Natural killer cell (primary cell): ENCODE measurements around the gene MYBPC2. TPM values are rescaled to one million over a fixed set of nuclear protein-coding genes. Genes with fewer than 3 reads are reported as not detected.

Source experiments
- ATAC-seq, 3 donors: fragments of 150-1000 bp in 2 of 3; fragments of 200-7000 bp in 1 of 3; cut with Tn5 transposase; 1 replicate in 1 of 3; 2 replicates in 2 of 3; pipeline ENCODE4 v1.10.0; 2021; ENCODE audit warnings: mild to moderate bottlenecking in 2 of 3, moderate library complexity in 2 of 3
- DNase-seq, 2 donors: peaks; one replicate each; pipeline versions ENCODE4 v3.0.0 to v3.0.0-alpha.2; 2013 to 2021; ENCODE audit warnings: mixed read lengths in 1 of 2
- H3K27ac ChIP-seq: one replicate; pipeline ENCODE4 v1.5.1; 2013; ENCODE audit warnings: mild to moderate bottlenecking, low read length
- H3K27me3 ChIP-seq: one replicate; pipeline ENCODE4 v1.6.1; 2013; ENCODE audit warnings: low read length; ENCODE audit not compliant: control insufficient read depth, insufficient read depth
- H3K36me3 ChIP-seq: one replicate; pipeline ENCODE4 v1.6.1; 2013; ENCODE audit warnings: low read length; ENCODE audit not compliant: control insufficient read depth, insufficient read depth
- H3K4me1 ChIP-seq: one replicate; pipeline ENCODE4 v1.6.1; 2013; ENCODE audit warnings: low read length; ENCODE audit not compliant: control insufficient read depth, insufficient read depth
- H3K4me3 ChIP-seq: one replicate; pipeline ENCODE4 v1.5.1; 2013; ENCODE audit warnings: low read length
- H3K9me3 ChIP-seq: one replicate; pipeline ENCODE4 v1.6.1; 2013; ENCODE audit warnings: low read length; ENCODE audit not compliant: control insufficient read depth, insufficient read depth
- H3K27ac Mint-ChIP-seq, 2 donors: one replicate each; pipeline ENCODE4 v1.8.0; 2022; ENCODE audit warnings: mild to moderate bottlenecking in 2 of 2, mixed read lengths in 2 of 2, moderate library complexity in 1 of 2
- H3K27me3 Mint-ChIP-seq, 2 donors: one replicate each; pipeline ENCODE4 v1.8.0; 2022; ENCODE audit warnings: low read depth in 2 of 2, mixed read lengths in 2 of 2
- H3K36me3 Mint-ChIP-seq: one replicate; pipeline ENCODE4 v1.8.0; 2022; ENCODE audit warnings: mixed read lengths
- H3K4me1 Mint-ChIP-seq, 2 donors: one replicate each; pipeline ENCODE4 v1.8.0; 2022; ENCODE audit warnings: mixed read lengths in 2 of 2
- H3K4me3 Mint-ChIP-seq: one replicate; pipeline ENCODE4 v1.8.0; 2022; ENCODE audit warnings: mild to moderate bottlenecking, moderate library complexity, mixed read lengths
- H3K9me3 Mint-ChIP-seq, 2 donors: one replicate each; pipeline ENCODE4 v1.8.0; 2022; ENCODE audit warnings: mixed read lengths in 2 of 2
- WGBS: methylation state at CpG from one replicate; pipeline ENCODE4 v1.1.7; 2013; ENCODE audit warnings: missing lambda C conversion rate; ENCODE audit not compliant: insufficient coverage; 5-methylcytosine and 5-hydroxymethylcytosine counted together
- intact Hi-C: fragments of 100-400 bp; cut with micrococcal nuclease; formaldehyde crosslinking; loops from one replicate; pipeline ENCODE4 v1.14.2; 2022
- total RNA-seq, 4 donors: library from RNA; stranded (reverse); fragments of 120-200 nt in 1 of 4; gene quantifications; one replicate each; pipeline versions ENCODE4 v1.2.3 to v1.2.4, GENCODE V29; 2013 to 2022
- TF ChIP-seq, protein P1 (sequence below): fragments of 200-600 bp; IDR thresholded peaks from one replicate; pipeline ENCODE4 v1.8.0; 2022; ENCODE audit warnings: antibody characterized with exemption

Gene MYBPC2
- total RNA-seq, 3 donors from 2014 or later (not counting 1 experiment from before 2014, with no cell fraction given) = 0.09 to 0.15 TPM; not detected in 1

- Mint-ChIP-seq H3K9me3 (no peaks in the 10 kb centered on the region), H3K27me3 (no peaks in the 10 kb centered on the region), H3K4me1 (peaks cover 5 to 34% of the 10 kb centered on the region in 2 donors), H3K36me3 (no peaks in the 10 kb centered on the region), H3K27ac (peak overlapping the region in 1 of 2 donors; percentile 41), H3K4me3 (no peak overlapping the region)
- H3K27me3 ChIP-seq = no peaks in the 10 kb centered on the region
- intact Hi-C loops = no loop called here
- no peak overlapping the region for H3K4me3 ChIP-seq
- DNase-seq (no peak), ATAC-seq (no peak)
- TF ChIP-seq, protein P1, sequence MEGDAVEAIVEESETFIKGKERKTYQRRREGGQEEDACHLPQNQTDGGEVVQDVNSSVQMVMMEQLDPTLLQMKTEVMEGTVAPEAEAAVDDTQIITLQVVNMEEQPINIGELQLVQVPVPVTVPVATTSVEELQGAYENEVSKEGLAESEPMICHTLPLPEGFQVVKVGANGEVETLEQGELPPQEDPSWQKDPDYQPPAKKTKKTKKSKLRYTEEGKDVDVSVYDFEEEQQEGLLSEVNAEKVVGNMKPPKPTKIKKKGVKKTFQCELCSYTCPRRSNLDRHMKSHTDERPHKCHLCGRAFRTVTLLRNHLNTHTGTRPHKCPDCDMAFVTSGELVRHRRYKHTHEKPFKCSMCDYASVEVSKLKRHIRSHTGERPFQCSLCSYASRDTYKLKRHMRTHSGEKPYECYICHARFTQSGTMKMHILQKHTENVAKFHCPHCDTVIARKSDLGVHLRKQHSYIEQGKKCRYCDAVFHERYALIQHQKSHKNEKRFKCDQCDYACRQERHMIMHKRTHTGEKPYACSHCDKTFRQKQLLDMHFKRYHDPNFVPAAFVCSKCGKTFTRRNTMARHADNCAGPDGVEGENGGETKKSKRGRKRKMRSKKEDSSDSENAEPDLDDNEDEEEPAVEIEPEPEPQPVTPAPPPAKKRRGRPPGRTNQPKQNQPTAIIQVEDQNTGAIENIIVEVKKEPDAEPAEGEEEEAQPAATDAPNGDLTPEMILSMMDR = no peak
- WGBS = 79% methylated on average over 26 of the region's 26 CpGs
- H3K9me3 ChIP-seq = no peaks in the 10 kb centered on the region
- H3K36me3 ChIP-seq = no peaks in the 10 kb centered on the region
- H3K4me1 ChIP-seq = peaks cover 12% of the 10 kb centered on the region
- no peak overlapping the region for H3K27ac ChIP-seq
These were observed 58.3 kb downstream of the MYBPC2 start for GRCh38 chr19:50490991-50491472.

DNA sequence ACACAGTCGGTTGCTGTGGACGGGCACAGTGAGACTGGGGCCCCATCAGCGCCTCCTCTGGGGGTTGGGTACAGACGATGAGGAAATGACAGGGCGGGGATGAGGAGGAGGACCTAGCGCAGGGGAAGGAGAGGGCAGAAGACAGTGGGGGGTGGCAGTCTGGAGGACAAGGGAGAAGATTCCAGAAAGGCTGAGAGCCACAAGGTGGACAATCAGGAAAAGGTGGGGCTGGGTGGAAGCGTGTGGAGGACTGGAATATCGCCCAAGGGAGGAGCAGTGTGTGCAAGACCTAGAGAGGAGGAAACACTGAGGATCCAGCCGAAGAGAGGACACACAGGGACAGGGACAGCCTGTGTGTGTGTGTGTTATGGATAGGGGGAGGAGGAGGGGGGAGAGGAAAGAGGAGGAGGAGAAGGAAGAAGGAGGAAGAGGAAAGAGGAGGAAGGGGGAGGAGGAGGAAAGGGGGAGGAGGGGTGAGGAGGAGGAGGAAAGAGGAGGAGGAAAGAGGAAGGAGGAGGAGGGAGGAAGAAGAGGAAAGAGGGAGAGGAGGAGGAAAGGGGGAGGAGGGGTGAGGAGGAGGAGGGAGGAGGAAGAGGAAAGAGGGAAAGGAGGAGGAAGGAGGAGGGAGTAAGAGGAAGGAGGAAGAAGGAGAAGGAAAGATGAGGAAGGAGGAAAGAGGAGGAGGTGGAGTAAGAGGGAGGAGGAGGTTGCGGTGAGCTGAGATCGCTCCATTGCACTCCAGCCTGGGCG is 59.8 kb downstream of the MYBPC2 start:
- H3K4me1 Mint-ChIP-seq = peaks cover 5 to 29% of the 10 kb centered on the region in 2 donors
- Histone ChIP-seq H3K36me3 (no peaks in the 10 kb centered on the region), H3K27me3 (no peaks in the 10 kb centered on the region), H3K27ac (no peak overlapping the region), H3K9me3 (no peaks in the 10 kb centered on the region), H3K4me3 (no peak overlapping the region), H3K4me1 (peaks cover 12% of the 10 kb centered on the region)
- ATAC-seq = peak; percentile 80 to 85 (median 82)
- H3K27ac Mint-ChIP-seq = peak overlapping the region in 1 of 2 donors; percentile 41
- DNase-seq = peak in 1 of 2 donors; percentile 46
- no peaks in the 10 kb centered on the region for H3K36me3 Mint-ChIP-seq
- 11% methylated on average over 10 of the region's 12 CpGs for WGBS
- H3K9me3 Mint-ChIP-seq = no peaks in the 10 kb centered on the region
- no peaks in the 10 kb centered on the region for H3K27me3 Mint-ChIP-seq
- TF ChIP-seq, protein P1 = no peak
- intact Hi-C loops = no loop called here
- H3K4me3 Mint-ChIP-seq = no peak overlapping the region

DNA sequence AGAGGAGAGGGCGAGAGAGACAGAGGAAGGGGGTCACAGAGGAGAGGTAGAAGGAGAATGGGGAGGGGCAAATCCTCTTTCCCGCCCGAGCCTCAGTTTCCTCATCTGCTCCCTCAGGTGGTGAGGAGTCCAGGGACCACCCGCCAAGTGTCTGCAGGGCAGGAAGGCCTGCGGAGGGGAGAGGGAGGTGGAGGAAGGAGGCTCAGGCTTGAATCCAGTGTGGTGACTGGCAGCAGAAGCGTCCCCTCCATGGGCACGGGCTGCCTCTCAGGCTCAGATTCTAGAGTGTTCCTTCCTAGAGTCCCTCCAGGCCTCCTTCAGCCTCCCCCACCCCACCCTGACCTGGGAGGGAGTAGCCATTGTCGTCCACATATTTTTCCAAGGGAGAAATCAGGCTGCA is 60.5 kb downstream of the MYBPC2 start:
- Histone ChIP-seq H3K27me3 (no peaks in the 10 kb centered on the region), H3K36me3 (no peaks in the 10 kb centered on the region), H3K4me1 (peaks cover 12% of the 10 kb centered on the region), H3K9me3 (no peaks in the 10 kb centered on the region), H3K27ac (no peak overlapping the region), H3K4me3 (no peak overlapping the region)
- H3K36me3 Mint-ChIP-seq = no peaks in the 10 kb centered on the region
- no peaks in the 10 kb centered on the region for H3K27me3 Mint-ChIP-seq
- ATAC-seq = no peak
- no peak overlapping the region for H3K27ac Mint-ChIP-seq
- peaks cover 5 to 24% of the 10 kb centered on the region in 2 donors for H3K4me1 Mint-ChIP-seq
- no peak overlapping the region for H3K4me3 Mint-ChIP-seq
- intact Hi-C loops = no loop called here
- H3K9me3 Mint-ChIP-seq = no peaks in the 10 kb centered on the region
- DNase-seq = no peak
- TF ChIP-seq, protein P1 = no peak
- WGBS = 92% methylated on average over 8 of the region's 8 CpGs
